ENCODE measurements around the gene SRI. TPM values are rescaled to one million over a fixed set of nuclear protein-coding genes. Genes with fewer than 3 reads are reported as not detected.
"Not testable (repeated sequence)": the region's sequence is repeated elsewhere in the genome, so short reads cannot be mapped to it uniquely, and the experiment has no call there.

The SRI gene
- total and polyA plus RNA-seq, 2 experiments from 2014 or later: 116 to 228 TPM

GRCh38 chr7:88260719-88261118 is 40.9 kb upstream of the SRI start:
- Histone ChIP-seq H3K79me2 (no peaks in the 10 kb centered on the region), H3K9me3 (ENCODE audit: low read depth) (no peaks in the 10 kb centered on the region), H3K27ac (no peak overlapping the region), H3K27me3 (no peaks in the 10 kb centered on the region), H4K20me1 (ENCODE audit: insufficient read depth, poor library complexity, severe bottlenecking) (no peaks in the 10 kb centered on the region), H3K36me3 (replicated peaks; ENCODE audit: insufficient read depth, low read depth) (no peaks in the 10 kb centered on the region), H3K9me2 (replicated peaks; ENCODE audit: insufficient read depth) (no peaks in the 10 kb centered on the region), H3K4me1 (ENCODE audit: insufficient read depth) (no peaks in the 10 kb centered on the region), H3K4me2 (no peak overlapping the region), H2AFZ (no peak overlapping the region), H3K4me3 (no peak overlapping the region)
- no peak for TF ChIP-seq EZH2phosphoT487 (IDR thresholded peaks at IDR 0.05; ENCODE audit: low read depth, severe bottlenecking, unreplicated experiment)
- 84% methylated on average over 1 of the region's 1 CpG for WGBS (ENCODE audit: low lambda C conversion rate, missing lambda C conversion rate)
- DNase-seq (ENCODE audit: low spot score): no peak

GRCh38 chr7:88259656-88260380 is 40.0 kb upstream of the SRI start:
- Histone ChIP-seq H3K27ac (no peak overlapping the region), H3K9me2 (replicated peaks; ENCODE audit: insufficient read depth) (no peaks in the 10 kb centered on the region), H3K36me3 (replicated peaks; ENCODE audit: insufficient read depth, low read depth) (no peaks in the 10 kb centered on the region), H3K4me1 (ENCODE audit: insufficient read depth) (no peaks in the 10 kb centered on the region), H3K27me3 (no peaks in the 10 kb centered on the region), H4K20me1 (ENCODE audit: insufficient read depth, poor library complexity, severe bottlenecking) (no peaks in the 10 kb centered on the region), H3K4me3 (no peak overlapping the region), H3K9me3 (ENCODE audit: low read depth) (no peaks in the 10 kb centered on the region), H2AFZ (no peak overlapping the region), H3K4me2 (no peak overlapping the region), H3K79me2 (no peaks in the 10 kb centered on the region)
- TF ChIP-seq EZH2 (IDR thresholded peaks at IDR 0.05; ENCODE audit: borderline replicate concordance) (no peak), EZH2phosphoT487 (IDR thresholded peaks at IDR 0.05; ENCODE audit: low read depth, severe bottlenecking, unreplicated experiment) (no peak)
- DNase-seq (ENCODE audit: low spot score): no peak
- WGBS (ENCODE audit: low lambda C conversion rate, missing lambda C conversion rate): 84% methylated on average over 2 of the region's 2 CpGs

GRCh38 chr7:88258296-88258695 is 38.5 kb upstream of the SRI start:
- H3K27ac ChIP-seq; H3K4me2 ChIP-seq; H3K9me3 ChIP-seq (ENCODE audit: low read depth); H4K20me1 ChIP-seq (ENCODE audit: insufficient read depth, poor library complexity, severe bottlenecking); H3K4me3 ChIP-seq; H3K4me1 ChIP-seq (ENCODE audit: insufficient read depth); H3K9me2 ChIP-seq (replicated peaks; ENCODE audit: insufficient read depth); H2AFZ ChIP-seq; H3K79me2 ChIP-seq; H3K27me3 ChIP-seq; H3K36me3 ChIP-seq (replicated peaks; ENCODE audit: insufficient read depth, low read depth); DNase-seq (ENCODE audit: low spot score): not testable (repeated sequence)
- WGBS (ENCODE audit: low lambda C conversion rate, missing lambda C conversion rate): 89% methylated on average over 1 of the region's 1 CpG

- H3K27ac ChIP-seq: no peak overlapping the region
- H4K20me1 ChIP-seq (ENCODE audit: insufficient read depth, poor library complexity, severe bottlenecking): no peaks in the 10 kb centered on the region
- no peaks in the 10 kb centered on the region for H3K4me1 ChIP-seq (ENCODE audit: insufficient read depth)
- H3K79me2 ChIP-seq: no peaks in the 10 kb centered on the region
- H3K9me2 ChIP-seq (replicated peaks; ENCODE audit: insufficient read depth): no peaks in the 10 kb centered on the region
- TF ChIP-seq EZH2 (IDR thresholded peaks at IDR 0.05; ENCODE audit: borderline replicate concordance): no peak
- TF ChIP-seq CTCF (IDR thresholded peaks at IDR 0.05; ENCODE audit: poor library complexity): no peak
- no peak for TF ChIP-seq EZH2phosphoT487 (IDR thresholded peaks at IDR 0.05; ENCODE audit: low read depth, severe bottlenecking, unreplicated experiment)
- DNase-seq (ENCODE audit: low spot score): no peak
- H2AFZ ChIP-seq: no peak overlapping the region
- H3K9me3 ChIP-seq (ENCODE audit: low read depth): no peaks in the 10 kb centered on the region
- H3K4me2 ChIP-seq: no peak overlapping the region
- H3K36me3 ChIP-seq (replicated peaks; ENCODE audit: insufficient read depth, low read depth): no peaks in the 10 kb centered on the region
- no peak overlapping the region for H3K4me3 ChIP-seq
- no peaks in the 10 kb centered on the region for H3K27me3 ChIP-seq
Observed at GRCh38 chr7:88256906-88257305, 37.1 kb upstream of the SRI start.

GRCh38 chr7:88254721-88255424 is 35.0 kb upstream of the SRI start:
- H3K27ac ChIP-seq: no peak overlapping the region
- H3K79me2 ChIP-seq: no peaks in the 10 kb centered on the region
- no peak overlapping the region for H3K4me2 ChIP-seq
- no peaks in the 10 kb centered on the region for H3K9me2 ChIP-seq (replicated peaks; ENCODE audit: insufficient read depth)
- H3K27me3 ChIP-seq: no peaks in the 10 kb centered on the region
- no peaks in the 10 kb centered on the region for H3K9me3 ChIP-seq (ENCODE audit: low read depth)
- no peak overlapping the region for H3K4me3 ChIP-seq
- TF ChIP-seq EZH2 (IDR thresholded peaks at IDR 0.05; ENCODE audit: borderline replicate concordance) (no peak), EZH2phosphoT487 (IDR thresholded peaks at IDR 0.05; ENCODE audit: low read depth, severe bottlenecking, unreplicated experiment) (no peak), CTCF (IDR thresholded peaks at IDR 0.05; ENCODE audit: poor library complexity) (no peak)
- WGBS (ENCODE audit: low lambda C conversion rate, missing lambda C conversion rate): 88% methylated on average over 2 of the region's 2 CpGs
- H4K20me1 ChIP-seq (ENCODE audit: insufficient read depth, poor library complexity, severe bottlenecking): no peaks in the 10 kb centered on the region
- H3K36me3 ChIP-seq (replicated peaks; ENCODE audit: insufficient read depth, low read depth): no peaks in the 10 kb centered on the region
- DNase-seq (ENCODE audit: low spot score): no peak
- H2AFZ ChIP-seq: no peak overlapping the region
- H3K4me1 ChIP-seq (ENCODE audit: insufficient read depth): no peaks in the 10 kb centered on the region
